Heart left ventricle (tissue), 13 donors: ENCODE measurements around the gene CFC1B.
"Not testable (repeated sequence)": the region's sequence is repeated elsewhere in the genome, so short reads cannot be mapped to it uniquely, and the experiment has no call there.

Experiments
- POLR2A ChIP-seq, 2 donors: fragments of 450-650 bp; IDR thresholded peaks; one replicate each; pipeline ENCODE4 v1.6.1; 2017; ENCODE audit warnings: antibody characterized with exemption in 2 of 2, mild to moderate bottlenecking in 2 of 2, moderate library complexity in 2 of 2
- TF ChIP-seq, protein P1 (sequence below), 12 donors: fragments of 200-600 bp; sonication (generic) in 4 of 12; IDR thresholded peaks; one replicate each; pipeline versions ENCODE4 v1.5.0 to v1.8.0; 2018 to 2022; ENCODE audit warnings: antibody characterized with exemption in 12 of 12, mild to moderate bottlenecking in 5 of 12
- donor health status: ischemic (EF 13 %, LVEDD 7.1; RV severe dilation, severe dysfunction).
- donor health status: DM: no; HTN: yes; CAD: no.
- donor health status: DM: no; HTN: no; CAD: no.
- donor health status: ischemic (EF 25% LVEDD 6.9; RV normal size, moderate dysfunction).
- donor health status: ischemic (EF 25% LVEDD 5.7; RV mildly dilated, moderate dysfunction).
- donor health status: ischemic (EF 35%, LVEDD 5.7; RV mildly dilated, moderate dysfunction).
- donor health status: nonischemic (EF 11% LVEDD 7.7; RV severe dilation, severe dysfunction).
- donor health status: DM: yes; HTN: yes; CAD: no.
- donor health status: PGD.
- donor health status: ischemic (EF 29% LVEDD 5.4; RV normal size, mild dysfunction).
- donor health status: nonischemic (EF 23%, LVEDD 6.1; RV moderate dilation, normal function).

DNA sequence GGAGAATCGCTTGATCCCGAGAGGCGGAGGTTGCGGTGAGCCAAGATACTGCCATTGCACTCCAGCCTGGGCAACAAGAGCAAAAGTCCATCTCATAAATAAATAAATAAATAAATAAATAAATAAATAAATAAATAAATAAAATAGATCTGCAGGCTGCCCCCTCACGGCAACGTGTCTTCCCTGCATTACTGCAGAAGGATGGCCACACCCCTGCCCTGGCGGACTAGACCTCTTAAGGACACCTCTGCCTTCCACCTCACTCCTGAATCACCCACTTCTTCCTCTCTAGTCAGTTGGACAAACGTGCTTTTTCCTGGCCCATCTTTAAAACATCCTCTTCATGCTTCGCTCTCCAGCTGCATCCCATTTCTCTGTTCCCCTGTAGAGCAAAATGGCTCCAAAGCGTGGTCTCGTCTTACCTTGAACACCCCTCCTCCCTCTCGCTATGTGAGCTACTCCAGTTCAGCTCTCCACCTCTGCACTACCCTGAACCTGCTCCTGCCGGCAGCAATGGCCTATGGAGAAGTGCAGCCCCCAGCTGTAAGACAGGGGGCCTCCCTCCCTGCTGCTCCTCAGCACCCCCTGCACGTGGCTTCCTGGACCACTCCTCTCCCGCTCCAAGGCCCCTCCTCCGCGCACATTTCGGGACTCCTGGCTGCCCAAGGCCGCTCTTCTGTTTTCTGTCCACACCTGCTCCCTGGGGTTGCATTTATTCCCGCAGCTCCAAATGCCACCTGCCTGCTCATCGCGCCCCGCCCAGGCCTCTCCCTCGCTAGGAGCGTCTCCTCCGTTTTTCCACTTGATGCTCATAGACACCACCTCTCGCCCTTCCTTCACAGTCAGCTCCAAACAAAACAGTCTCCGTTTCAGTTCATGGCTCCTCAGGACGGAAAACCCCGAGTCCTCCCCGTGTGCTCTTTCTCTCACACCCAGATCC is 9.9 kb upstream of the CFC1B start:
- TF ChIP-seq, protein P1, sequence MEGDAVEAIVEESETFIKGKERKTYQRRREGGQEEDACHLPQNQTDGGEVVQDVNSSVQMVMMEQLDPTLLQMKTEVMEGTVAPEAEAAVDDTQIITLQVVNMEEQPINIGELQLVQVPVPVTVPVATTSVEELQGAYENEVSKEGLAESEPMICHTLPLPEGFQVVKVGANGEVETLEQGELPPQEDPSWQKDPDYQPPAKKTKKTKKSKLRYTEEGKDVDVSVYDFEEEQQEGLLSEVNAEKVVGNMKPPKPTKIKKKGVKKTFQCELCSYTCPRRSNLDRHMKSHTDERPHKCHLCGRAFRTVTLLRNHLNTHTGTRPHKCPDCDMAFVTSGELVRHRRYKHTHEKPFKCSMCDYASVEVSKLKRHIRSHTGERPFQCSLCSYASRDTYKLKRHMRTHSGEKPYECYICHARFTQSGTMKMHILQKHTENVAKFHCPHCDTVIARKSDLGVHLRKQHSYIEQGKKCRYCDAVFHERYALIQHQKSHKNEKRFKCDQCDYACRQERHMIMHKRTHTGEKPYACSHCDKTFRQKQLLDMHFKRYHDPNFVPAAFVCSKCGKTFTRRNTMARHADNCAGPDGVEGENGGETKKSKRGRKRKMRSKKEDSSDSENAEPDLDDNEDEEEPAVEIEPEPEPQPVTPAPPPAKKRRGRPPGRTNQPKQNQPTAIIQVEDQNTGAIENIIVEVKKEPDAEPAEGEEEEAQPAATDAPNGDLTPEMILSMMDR (IDR thresholded peaks at IDR 0.05), result not testable (repeated sequence)
- TF ChIP-seq POLR2A (IDR thresholded peaks at IDR 0.05), result not testable (repeated sequence)
